ENCODE measurements around the gene MRS2.
"Not testable (repeated sequence)": the region's sequence is repeated elsewhere in the genome, so short reads cannot be mapped to it uniquely, and the experiment has no call there.

- not testable (repeated sequence) for TF ChIP-seq CTCF (IDR thresholded peaks at IDR 0.05; ENCODE audit: insufficient read depth, low read length, poor library complexity, severe bottlenecking); EZH2phosphoT487 (conservative IDR thresholded peaks at IDR 0.05; ENCODE audit: low read length)
Measured at GRCh38 chr6:24414531-24414930, 11.8 kb downstream of the MRS2 start.

Measured in SU-DHL-6 (cell line).